NCI-H748 treated with DMSO at 0.1 percent for 48 hours (cell line): ENCODE results near the gene LRCOL1.

ENCODE experiments used
- DNase-seq: peaks from one replicate; lab custom pipeline; 2025; lab: John Stamatoyannopoulos, UW

The LRCOL1 gene

GRCh38 chr12:132562489-132563021, 47.8 kb downstream of the LRCOL1 start:
- no peak for DNase-seq

GRCh38 chr12:132561427-132562156, 48.8 kb downstream of the LRCOL1 start:
- DNase-seq, result no peak

- peak; percentile 81 for DNase-seq
Observed at GRCh38 chr12:132560614-132561426, 49.6 kb downstream of the LRCOL1 start.

GRCh38 chr12:132560364-132560613, 50.1 kb downstream of the LRCOL1 start:
- DNase-seq, result no peak

GRCh38 chr12:132559652-132560363, 50.6 kb downstream of the LRCOL1 start:
- DNase-seq, result peak; percentile 7

- DNase-seq, result no peak
Observed at GRCh38 chr12:132558861-132559623, 51.3 kb downstream of the LRCOL1 start.

GRCh38 chr12:132558042-132558856, 52.1 kb downstream of the LRCOL1 start:
- DNase-seq, result no peak

GRCh38 chr12:132557291-132558015, 52.9 kb downstream of the LRCOL1 start:
- DNase-seq, result no peak

GRCh38 chr12:132556801-132557200, 53.6 kb downstream of the LRCOL1 start:
- DNase-seq, result no peak

- no peak for DNase-seq
Observed at GRCh38 chr12:132556216-132556615, 54.2 kb downstream of the LRCOL1 start.

- no peak for DNase-seq
Observed at GRCh38 chr12:132555686-132556085, 54.7 kb downstream of the LRCOL1 start.

- no peak for DNase-seq
Observed at GRCh38 chr12:132554845-132555630, 55.3 kb downstream of the LRCOL1 start.
